Naive B cell (primary cell): ENCODE data around the gene GZMH. TPM values are rescaled to one million over a fixed set of nuclear protein-coding genes. Genes with fewer than 3 reads are reported as not detected.
"Not testable (repeated sequence)": the region's sequence is repeated elsewhere in the genome, so short reads cannot be mapped to it uniquely, and the experiment has no call there.

ENCODE experiments used
- ATAC-seq, 2 donors: fragments of 150-1000 bp; cut with Tn5 transposase; 2 replicates each; pipeline ENCODE4 v1.10.0; 2021; ENCODE audit warnings: low read depth in 2 of 2, mild to moderate bottlenecking in 2 of 2, moderate library complexity in 2 of 2
- DNase-seq: peaks from one replicate; pipeline ENCODE4 v3.0.0; 2022
- H3K27ac Mint-ChIP-seq, 6 donors: one replicate each; pipeline ENCODE4 v1.8.0; 2020 to 2022; ENCODE audit warnings: mild to moderate bottlenecking in 6 of 6, mixed read lengths in 6 of 6, moderate library complexity in 5 of 6, inconsistent platforms in 2 of 6
- H3K27me3 Mint-ChIP-seq, 3 donors: one replicate each; pipeline ENCODE4 v1.8.0; 2021 to 2022; ENCODE audit warnings: mixed read lengths in 3 of 3, mild to moderate bottlenecking in 1 of 3
- H3K36me3 Mint-ChIP-seq, 2 donors: one replicate each; pipeline ENCODE4 v1.8.0; 2020 to 2022; ENCODE audit warnings: mixed read lengths in 2 of 2, inconsistent platforms in 1 of 2, mild to moderate bottlenecking in 1 of 2
- H3K4me1 Mint-ChIP-seq, 3 donors: one replicate each; pipeline ENCODE4 v1.8.0; 2020 to 2022; ENCODE audit warnings: mixed read lengths in 3 of 3, inconsistent platforms in 1 of 3, mild to moderate bottlenecking in 1 of 3, moderate library complexity in 1 of 3
- H3K4me3 Mint-ChIP-seq, 8 donors: one replicate each; pipeline ENCODE4 v1.8.0; 2020 to 2022; ENCODE audit warnings: mild to moderate bottlenecking in 8 of 8, mixed read lengths in 8 of 8, moderate library complexity in 8 of 8, inconsistent platforms in 2 of 8
- H3K9me3 Mint-ChIP-seq, 7 donors: one replicate each; pipeline ENCODE4 v1.8.0; 2020 to 2022; ENCODE audit warnings: mixed read lengths in 7 of 7, mild to moderate bottlenecking in 5 of 7, inconsistent platforms in 2 of 7, moderate library complexity in 1 of 7
- polyA plus RNA-seq, 6 donors: library from polyadenylated mRNA; unstranded; fragments of 300-500 nt; fragmentation: Illumina TruSeq; gene quantifications; one replicate each; pipeline ENCODE4 v1.2.3, GENCODE V29; 2021; ENCODE audit warnings: low read depth in 6 of 6

Gene GZMH
- polyA plus RNA-seq, 6 donors from 2014 or later, result 0.65 to 4.0 (median 2.3) TPM; not detected in 1

GRCh38 chr14:24613747-24614146 lies 4.3 kb upstream of the GZMH start:
- peaks cover 0 to 2% (median 0%) of the 10 kb centered on the region in 7 donors for H3K9me3 Mint-ChIP-seq
- no peaks in the 10 kb centered on the region for H3K36me3 Mint-ChIP-seq
- H3K27me3 Mint-ChIP-seq, result peaks cover 0 to 17% (median 5%) of the 10 kb centered on the region in 3 donors
- ATAC-seq, result no peak
- H3K27ac Mint-ChIP-seq, result peak overlapping the region in 2 of 6 donors; percentile 74 to 86
- DNase-seq, result no peak
- H3K4me1 Mint-ChIP-seq, result peaks cover 3 to 8% (median 7%) of the 10 kb centered on the region in 3 donors
- peak overlapping the region in 1 of 8 donors; percentile 25 for H3K4me3 Mint-ChIP-seq

GRCh38 chr14:24613241-24613640 lies 3.8 kb upstream of the GZMH start:
- Mint-ChIP-seq H3K4me3 (peak overlapping the region in 1 of 8 donors; percentile 25), H3K9me3 (peaks cover 0 to 1% (median 0%) of the 10 kb centered on the region in 7 donors), H3K27me3 (peaks cover 0 to 17% (median 5%) of the 10 kb centered on the region in 3 donors), H3K27ac (peak overlapping the region in 2 of 6 donors; percentile 74 to 86), H3K4me1 (peaks cover 3 to 9% (median 9%) of the 10 kb centered on the region in 3 donors), H3K36me3 (no peaks in the 10 kb centered on the region)
- no peak for ATAC-seq
- no peak for DNase-seq

GRCh38 chr14:24612196-24612595 lies 2.7 kb upstream of the GZMH start:
- ATAC-seq, result no peak
- DNase-seq, result no peak
- peaks cover 0 to 17% (median 5%) of the 10 kb centered on the region in 3 donors for H3K27me3 Mint-ChIP-seq
- no peaks in the 10 kb centered on the region for H3K9me3 Mint-ChIP-seq
- no peak overlapping the region for H3K4me3 Mint-ChIP-seq
- H3K36me3 Mint-ChIP-seq, result no peaks in the 10 kb centered on the region
- no peak overlapping the region for H3K27ac Mint-ChIP-seq
- peaks cover 14 to 20% (median 19%) of the 10 kb centered on the region in 3 donors for H3K4me1 Mint-ChIP-seq

GRCh38 chr14:24607635-24608514 lies 1.6 kb downstream of the GZMH start:
- peak overlapping the region in 4 of 6 donors; percentile 69 to 90 (median 78) for H3K27ac Mint-ChIP-seq
- H3K36me3 Mint-ChIP-seq, result no peaks in the 10 kb centered on the region
- peaks cover 26 to 36% (median 28%) of the 10 kb centered on the region in 3 donors for H3K4me1 Mint-ChIP-seq
- H3K4me3 Mint-ChIP-seq, result peak overlapping the region in 2 of 8 donors; percentile 56 to 83
- no peaks in the 10 kb centered on the region for H3K9me3 Mint-ChIP-seq
- no peak for DNase-seq
- peak in 1 of 2 donors; percentile 25 for ATAC-seq
- H3K27me3 Mint-ChIP-seq, result peaks cover 0 to 32% (median 5%) of the 10 kb centered on the region in 3 donors

- H3K4me1 Mint-ChIP-seq, result peaks cover 24 to 32% (median 28%) of the 10 kb centered on the region in 3 donors
- DNase-seq, result no peak
- ATAC-seq, result no peak
Observed at GRCh38 chr14:24607081-24607480, 2.4 kb downstream of the GZMH start.

GRCh38 chr14:24606297-24606696 lies 3.2 kb downstream of the GZMH start:
- no peak for ATAC-seq
- Mint-ChIP-seq H3K36me3 (no peaks in the 10 kb centered on the region), H3K4me1 (peaks cover 24 to 31% (median 28%) of the 10 kb centered on the region in 3 donors), H3K9me3 (peaks cover 0 to 3% (median 0%) of the 10 kb centered on the region in 7 donors), H3K4me3 (no peak overlapping the region), H3K27ac (peak overlapping the region in 1 of 6 donors; percentile 88), H3K27me3 (peaks cover 0 to 17% (median 0%) of the 10 kb centered on the region in 3 donors)
- DNase-seq, result no peak

More at GRCh38 chr14:24607081-24607480, 2.4 kb downstream of the GZMH start:
- Mint-ChIP-seq H3K27me3 (peaks cover 0 to 24% (median 0%) of the 10 kb centered on the region in 3 donors), H3K4me3 (peak overlapping the region in 2 of 8 donors; percentile 56 to 83), H3K36me3 (no peaks in the 10 kb centered on the region), H3K27ac (peak overlapping the region in 5 of 6 donors; percentile 32 to 78 (median 54)), H3K9me3 (peaks cover 0 to under 1% (median 0%) of the 10 kb centered on the region in 7 donors)

- Mint-ChIP-seq H3K36me3 (no peaks in the 10 kb centered on the region), H3K4me1 (peaks cover 24 to 31% (median 28%) of the 10 kb centered on the region in 3 donors), H3K9me3 (peaks cover 0 to 3% (median 0%) of the 10 kb centered on the region in 7 donors), H3K4me3 (no peak overlapping the region), H3K27ac (peak overlapping the region in 4 of 6 donors; percentile 58 to 92 (median 84)), H3K27me3 (peaks cover 0 to 20% (median 2%) of the 10 kb centered on the region in 3 donors)
- peak; percentile 77 to 86 for ATAC-seq
- peak; percentile 45 for DNase-seq
Observed at GRCh38 chr14:24605435-24606190, 3.9 kb downstream of the GZMH start.

- no peak overlapping the region for H3K27ac Mint-ChIP-seq
- no peak for ATAC-seq
- H3K9me3 Mint-ChIP-seq, result peaks cover 0 to 75% (median 51%) of the 10 kb centered on the region in 7 donors
- peaks cover 6 to 78% (median 41%) of the 10 kb centered on the region in 3 donors for H3K27me3 Mint-ChIP-seq
- H3K4me3 Mint-ChIP-seq, result no peak overlapping the region
- no peak for DNase-seq
- peaks cover 24 to 40% of the 10 kb centered on the region in 2 donors for H3K36me3 Mint-ChIP-seq
- peaks cover 0 to 6% (median 0%) of the 10 kb centered on the region in 3 donors for H3K4me1 Mint-ChIP-seq
Observed at GRCh38 chr14:24597403-24597802, 12.1 kb downstream of the GZMH start.

GRCh38 chr14:24595073-24595808 lies 14.2 kb downstream of the GZMH start:
- DNase-seq, result no peak
- H3K36me3 Mint-ChIP-seq, result peaks cover 24 to 44% of the 10 kb centered on the region in 2 donors
- peaks cover 12 to 90% (median 56%) of the 10 kb centered on the region in 3 donors for H3K27me3 Mint-ChIP-seq
- H3K27ac Mint-ChIP-seq, result no peak overlapping the region
- peaks cover 0 to 6% (median 0%) of the 10 kb centered on the region in 3 donors for H3K4me1 Mint-ChIP-seq
- no peak for ATAC-seq
- no peak overlapping the region for H3K4me3 Mint-ChIP-seq
- H3K9me3 Mint-ChIP-seq, result peaks cover 0 to 78% (median 58%) of the 10 kb centered on the region in 7 donors

GRCh38 chr14:24591004-24591403 lies 18.5 kb downstream of the GZMH start:
- H3K4me1 Mint-ChIP-seq, H3K27ac Mint-ChIP-seq, ATAC-seq, DNase-seq, H3K4me3 Mint-ChIP-seq: not testable (repeated sequence)
- Mint-ChIP-seq H3K36me3 (peaks cover 13 to 31% of the 10 kb centered on the region in 2 donors), H3K9me3 (peaks cover 12 to 65% (median 45%) of the 10 kb centered on the region in 7 donors), H3K27me3 (peaks cover 12 to 72% (median 57%) of the 10 kb centered on the region in 3 donors)

GRCh38 chr14:24584402-24584801 lies 25.1 kb downstream of the GZMH start:
- H3K9me3 Mint-ChIP-seq, result peaks cover 9 to 26% (median 17%) of the 10 kb centered on the region in 7 donors

GRCh38 chr14:24578558-24578957 lies 30.9 kb downstream of the GZMH start:
- H3K4me3 Mint-ChIP-seq, result no peak overlapping the region
- no peaks in the 10 kb centered on the region for H3K36me3 Mint-ChIP-seq
- no peaks in the 10 kb centered on the region for H3K9me3 Mint-ChIP-seq
- DNase-seq (no peak), ATAC-seq (no peak)
- H3K27ac Mint-ChIP-seq, result no peak overlapping the region
- H3K27me3 Mint-ChIP-seq, result peaks cover 0 to 19% (median 10%) of the 10 kb centered on the region in 3 donors
- H3K4me1 Mint-ChIP-seq, result no peaks in the 10 kb centered on the region

More at GRCh38 chr14:24584402-24584801, 25.1 kb downstream of the GZMH start:
- ATAC-seq, H3K27ac Mint-ChIP-seq, H3K4me1 Mint-ChIP-seq, DNase-seq, H3K4me3 Mint-ChIP-seq: not testable (repeated sequence)
- Mint-ChIP-seq H3K36me3 (peaks cover 9 to 15% of the 10 kb centered on the region in 2 donors), H3K27me3 (peaks cover 0 to 13% (median 10%) of the 10 kb centered on the region in 3 donors)
